PC-3 (cell line): Measurements from ENCODE around the gene PCDH9. TPM values are rescaled to one million over a fixed set of nuclear protein-coding genes. Genes with fewer than 3 reads are reported as not detected.

ENCODE experiments used
- ATAC-seq: fragments of 200-7000 bp; cut with Tn5 transposase; 2 replicates; pipeline ENCODE4 v1.9.1; 2020; ENCODE audit warnings: mild to moderate bottlenecking, moderate library complexity
- BruUV-seq: library from RNA; stranded (reverse); fragments of 400-500 nt; replicated peaks from 2 replicates; lab custom pipeline; 2021; lab: Mats Ljungman, UMichigan
- CTCF ChIA-PET: fragments of 300-600 bp; sonication (Branson Sonifier 250); formaldehyde crosslinking; loops from one replicate; lab custom pipeline; 2022; ENCODE audit warnings: antibody characterized with exemption; lab: Charles Lee
- POLR2A ChIA-PET: fragments of 300-600 bp; sonication (Branson Sonifier 250); formaldehyde crosslinking; loops from one replicate; lab custom pipeline; 2022; ENCODE audit warnings: antibody characterized with exemption; ENCODE audit not compliant: unreplicated experiment; lab: Charles Lee
- DNase-seq: peaks from one replicate; pipeline ENCODE4 v3.0.0-alpha.2; 2015
- H2AFZ ChIP-seq: fragments of 300-600 bp; sonication (generic); 2 replicates; pipeline ENCODE4 v1.6.0; 2016; ENCODE audit warnings: antibody characterized with exemption, low read length
- H3F3A ChIP-seq: fragments of 300-600 bp; sonication (generic); one replicate; pipeline ENCODE4 v1.6.0; 2017; ENCODE audit warnings: antibody characterized with exemption, low read length, control low read depth, mild to moderate bottlenecking; ENCODE audit not compliant: unreplicated experiment
- H3K27ac ChIP-seq: fragments of 300-600 bp; sonication (generic); 2 replicates; pipeline ENCODE4 v1.5.1; 2016; ENCODE audit warnings: mild to moderate bottlenecking, low read length
- H3K27me3 ChIP-seq: fragments of 300-600 bp; sonication (generic); 2 replicates; pipeline ENCODE4 v1.6.1; 2016; ENCODE audit warnings: low read length, mixed read lengths
- H3K36me3 ChIP-seq: fragments of 300-600 bp; sonication (generic); 2 replicates; pipeline ENCODE4 v1.6.1; 2016; ENCODE audit warnings: low read depth, mixed run types, low read length, mixed read lengths
- H3K4me1 ChIP-seq: fragments of 300-600 bp; sonication (generic); 2 replicates; pipeline ENCODE4 v1.5.1; 2016; ENCODE audit warnings: low read length; ENCODE audit not compliant: insufficient read depth
- H3K4me2 ChIP-seq: fragments of 300-600 bp; sonication (generic); 2 replicates; pipeline ENCODE4 v1.6.0; 2016; ENCODE audit warnings: low read length
- H3K4me3 ChIP-seq: fragments of 300-600 bp; sonication (generic); 2 replicates; pipeline ENCODE4 v1.5.1; 2016; ENCODE audit warnings: mild to moderate bottlenecking, low read length, mixed read lengths
- H3K79me2 ChIP-seq: fragments of 300-600 bp; sonication (generic); 2 replicates; pipeline ENCODE4 v1.6.1; 2017; ENCODE audit warnings: low read length, mixed read lengths
- H3K9ac ChIP-seq: fragments of 300-600 bp; sonication (generic); 2 replicates; pipeline ENCODE4 v1.6.0; 2016; ENCODE audit warnings: mild to moderate bottlenecking, low read length
- H3K9me2 ChIP-seq: fragments of 300-600 bp; sonication (generic); replicated peaks from 2 replicates; pipeline ENCODE4 v1.6.1; 2016; ENCODE audit warnings: mixed run types, low read length, mixed read lengths
- H3K9me3 ChIP-seq: fragments of 300-600 bp; sonication (generic); 2 replicates; pipeline ENCODE4 v1.6.1; 2016; ENCODE audit warnings: low read length, mixed read lengths
- H4K20me1 ChIP-seq: fragments of 300-600 bp; sonication (generic); 2 replicates; pipeline ENCODE4 v1.6.1; 2016; ENCODE audit warnings: low read length, mixed read lengths
- EZH2 ChIP-seq: fragments of 300-600 bp; sonication (generic); IDR thresholded peaks from one replicate; pipeline ENCODE4 v1.6.1; 2017; ENCODE audit warnings: antibody characterized with exemption, mild to moderate bottlenecking, low read length; ENCODE audit not compliant: unreplicated experiment
- EZH2phosphoT487 ChIP-seq: fragments of 300-600 bp; sonication (generic); IDR thresholded peaks from 2 replicates; pipeline ENCODE4 v1.6.1; 2018; ENCODE audit warnings: mild to moderate bottlenecking, antibody characterized with exemption, low read length, borderline replicate concordance
- intact Hi-C: fragments of 100-400 bp; cut with micrococcal nuclease; formaldehyde crosslinking; loops from 2 replicates; pipeline ENCODE4 v1.9.0; 2023
- total RNA-seq: library from RNA; depleted of rRNA; stranded (reverse); fragments of >200 nt; gene quantifications from 2 replicates; pipeline ENCODE4 v1.2.3, GENCODE V29; 2014
- TF ChIP-seq, protein P1 (sequence below): fragments of 300-600 bp; sonication (generic); conservative IDR thresholded peaks from 2 replicates; pipeline ENCODE4 v1.5.1; 2017; ENCODE audit warnings: antibody characterized with exemption, low read depth, mild to moderate bottlenecking, low read length

Gene PCDH9
- total RNA-seq, 1 experiment from 2014 or later: 0.98 TPM

DNA sequence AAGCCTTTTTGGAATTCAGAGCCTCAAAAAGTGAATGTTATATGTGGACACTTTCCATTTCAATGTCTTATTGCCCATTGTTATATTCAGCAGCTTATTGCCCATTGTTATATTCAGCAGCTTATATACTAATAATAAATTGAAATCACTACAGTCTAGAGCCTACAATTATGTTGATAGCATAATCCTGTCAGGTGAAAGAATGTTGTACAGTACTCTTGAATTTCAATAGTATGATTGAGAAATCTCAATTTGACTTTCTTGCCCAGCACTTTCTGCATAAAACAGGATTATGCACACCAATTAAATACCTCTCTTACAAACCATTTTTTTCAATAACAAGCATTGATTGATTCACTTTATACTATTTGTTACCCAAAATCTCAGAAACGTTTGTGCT lies 260.8 kb downstream of the PCDH9 start:
- Histone ChIP-seq H3K27me3 (no peaks in the 10 kb centered on the region), H3K36me3 (no peaks in the 10 kb centered on the region), H3K9ac (no peak overlapping the region), H3K9me2 (no peaks in the 10 kb centered on the region), H3K4me1 (no peaks in the 10 kb centered on the region), H3K79me2 (no peaks in the 10 kb centered on the region), H3K9me3 (no peaks in the 10 kb centered on the region), H4K20me1 (no peaks in the 10 kb centered on the region), H3F3A (no peaks in the 10 kb centered on the region), H2AFZ (no peak overlapping the region), H3K4me3 (no peak overlapping the region), H3K4me2 (no peak overlapping the region), H3K27ac (no peak overlapping the region)
- ChIA-PET CTCF (no interaction called here), POLR2A (no interaction called here)
- ATAC-seq (no peak), DNase-seq (no peak)
- no TSS peak for BruUV-seq
- TF ChIP-seq, protein P1, sequence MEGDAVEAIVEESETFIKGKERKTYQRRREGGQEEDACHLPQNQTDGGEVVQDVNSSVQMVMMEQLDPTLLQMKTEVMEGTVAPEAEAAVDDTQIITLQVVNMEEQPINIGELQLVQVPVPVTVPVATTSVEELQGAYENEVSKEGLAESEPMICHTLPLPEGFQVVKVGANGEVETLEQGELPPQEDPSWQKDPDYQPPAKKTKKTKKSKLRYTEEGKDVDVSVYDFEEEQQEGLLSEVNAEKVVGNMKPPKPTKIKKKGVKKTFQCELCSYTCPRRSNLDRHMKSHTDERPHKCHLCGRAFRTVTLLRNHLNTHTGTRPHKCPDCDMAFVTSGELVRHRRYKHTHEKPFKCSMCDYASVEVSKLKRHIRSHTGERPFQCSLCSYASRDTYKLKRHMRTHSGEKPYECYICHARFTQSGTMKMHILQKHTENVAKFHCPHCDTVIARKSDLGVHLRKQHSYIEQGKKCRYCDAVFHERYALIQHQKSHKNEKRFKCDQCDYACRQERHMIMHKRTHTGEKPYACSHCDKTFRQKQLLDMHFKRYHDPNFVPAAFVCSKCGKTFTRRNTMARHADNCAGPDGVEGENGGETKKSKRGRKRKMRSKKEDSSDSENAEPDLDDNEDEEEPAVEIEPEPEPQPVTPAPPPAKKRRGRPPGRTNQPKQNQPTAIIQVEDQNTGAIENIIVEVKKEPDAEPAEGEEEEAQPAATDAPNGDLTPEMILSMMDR: no peak
- TF ChIP-seq EZH2phosphoT487 (no peak), EZH2 (no peak)
- intact Hi-C loops: no loop called here

DNA sequence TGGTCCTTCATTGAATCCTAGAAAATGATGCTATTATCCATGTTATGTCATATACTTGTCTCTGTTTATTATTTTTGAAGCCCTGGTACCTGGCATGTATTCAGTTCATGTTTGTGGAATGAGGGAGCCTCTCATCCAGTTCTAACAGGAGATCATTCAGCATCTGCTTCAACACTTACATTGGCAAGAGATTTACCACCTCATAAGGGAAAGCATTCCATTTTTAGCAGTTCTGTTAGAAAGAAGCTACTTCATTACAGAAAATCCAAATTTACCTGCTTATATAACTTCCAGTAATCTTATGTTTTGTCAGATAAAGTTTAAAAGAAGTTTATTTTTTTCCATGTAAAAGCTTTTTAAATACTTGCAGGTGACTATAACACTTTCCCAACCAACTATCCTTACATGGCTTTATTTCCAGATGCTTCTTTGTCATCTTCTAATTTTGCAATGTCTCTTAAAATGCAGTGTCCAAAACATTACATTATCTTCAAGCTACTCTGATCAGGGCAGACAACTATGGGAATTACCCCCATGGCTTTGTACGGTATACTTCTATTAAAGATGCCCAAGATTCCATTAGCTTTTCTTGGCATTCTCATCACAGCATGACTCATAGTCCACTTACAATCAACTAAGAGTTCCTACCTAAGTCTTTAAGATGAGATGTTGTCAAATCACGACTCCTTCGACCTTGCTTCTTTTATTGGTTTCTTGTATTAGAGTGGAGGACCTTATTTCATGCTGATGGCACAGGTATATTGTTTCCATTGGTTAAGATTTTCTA lies 262.1 kb downstream of the PCDH9 start:
- TF ChIP-seq, protein P1: no peak
- TF ChIP-seq EZH2 (no peak), EZH2phosphoT487 (no peak)
- no peaks in the 10 kb centered on the region for H3K9me2 ChIP-seq
- H3K36me3 ChIP-seq: no peaks in the 10 kb centered on the region
- H3K9ac ChIP-seq: no peak overlapping the region
- no peak overlapping the region for H3K4me3 ChIP-seq
- H3K79me2 ChIP-seq: no peaks in the 10 kb centered on the region
- H3F3A ChIP-seq: no peaks in the 10 kb centered on the region
- H4K20me1 ChIP-seq: no peaks in the 10 kb centered on the region
- no peak overlapping the region for H3K4me2 ChIP-seq
- H3K4me1 ChIP-seq: no peaks in the 10 kb centered on the region
- no peaks in the 10 kb centered on the region for H3K27me3 ChIP-seq
- intact Hi-C loops: no loop called here
- DNase-seq (no peak), ATAC-seq (no peak)
- H2AFZ ChIP-seq: no peak overlapping the region
- ChIA-PET CTCF (no interaction called here), POLR2A (no interaction called here)
- no peak overlapping the region for H3K27ac ChIP-seq
- no peaks in the 10 kb centered on the region for H3K9me3 ChIP-seq
- BruUV-seq: no TSS peak

DNA sequence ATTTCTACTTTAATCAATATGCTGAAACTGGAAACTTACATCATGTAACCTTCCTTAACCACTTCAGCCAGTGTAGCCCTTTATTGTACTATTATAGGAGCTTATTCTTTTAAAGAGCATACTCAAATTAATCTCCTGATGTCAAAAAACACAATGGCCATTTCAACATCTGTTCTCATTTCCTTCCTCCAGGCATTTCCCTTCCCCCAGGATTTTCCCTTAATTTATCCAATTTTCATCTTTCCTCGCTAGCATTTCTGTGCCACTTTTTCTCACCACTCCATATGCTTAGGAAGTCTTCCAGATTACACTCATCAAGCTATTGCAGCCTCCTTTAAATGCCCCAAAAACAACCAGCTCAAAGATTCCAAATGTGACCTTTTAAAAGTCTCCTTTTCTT lies 265.0 kb downstream of the PCDH9 start:
- no peaks in the 10 kb centered on the region for H3K27me3 ChIP-seq
- H3K4me2 ChIP-seq: no peak overlapping the region
- no peaks in the 10 kb centered on the region for H3F3A ChIP-seq
- POLR2A ChIA-PET: interaction anchor here (0.5 to 0.7 kb wide), 3 partner anchors 8 to 859 kb away, joined by 3 to 7 read pairs (median 3); no protein-coding TSS in a partner anchor
- H3K79me2 ChIP-seq: no peaks in the 10 kb centered on the region
- no peak overlapping the region for H3K9ac ChIP-seq
- H3K4me3 ChIP-seq: no peak overlapping the region
- H3K36me3 ChIP-seq: no peaks in the 10 kb centered on the region
- DNase-seq: no peak
- no TSS peak for BruUV-seq
- H4K20me1 ChIP-seq: no peaks in the 10 kb centered on the region
- H3K9me3 ChIP-seq: no peaks in the 10 kb centered on the region
- intact Hi-C loops: no loop called here
- H3K27ac ChIP-seq: no peak overlapping the region
- H3K9me2 ChIP-seq: no peaks in the 10 kb centered on the region
- ATAC-seq: no peak
- no peaks in the 10 kb centered on the region for H3K4me1 ChIP-seq
- TF ChIP-seq EZH2 (no peak), EZH2phosphoT487 (no peak)
- TF ChIP-seq, protein P1: no peak
- no peak overlapping the region for H2AFZ ChIP-seq
- CTCF ChIA-PET: no interaction called here
